ENCODE measurements around the gene SNTG2.
"Not testable (repeated sequence)": the region's sequence is repeated elsewhere in the genome, so short reads cannot be mapped to it uniquely, and the experiment has no call there.

Gene SNTG2

GRCh38 chr2:1209246-1209645 lies 258.6 kb downstream of the SNTG2 start:
- no peak for DNase-seq

- no peak for DNase-seq
These were observed 259.1 kb downstream of the SNTG2 start for GRCh38 chr2:1209761-1210160.

GRCh38 chr2:1210352-1210751 lies 259.7 kb downstream of the SNTG2 start:
- DNase-seq = no peak

- no peak for DNase-seq
These were observed 269.4 kb downstream of the SNTG2 start for GRCh38 chr2:1219901-1220573.

GRCh38 chr2:1222056-1222455 lies 271.4 kb downstream of the SNTG2 start:
- no peak for DNase-seq

- no peak for DNase-seq
These were observed 273.1 kb downstream of the SNTG2 start for GRCh38 chr2:1223791-1224190.

- DNase-seq = no peak
These were observed 274.3 kb downstream of the SNTG2 start for GRCh38 chr2:1224901-1225300.

GRCh38 chr2:1226766-1227165 lies 276.1 kb downstream of the SNTG2 start:
- DNase-seq = no peak

- no peak for DNase-seq
These were observed 276.7 kb downstream of the SNTG2 start for GRCh38 chr2:1227274-1227900.

- DNase-seq = not testable (repeated sequence)
These were observed 278.9 kb downstream of the SNTG2 start for GRCh38 chr2:1229596-1229995.

- no peak for DNase-seq
These were observed 279.7 kb downstream of the SNTG2 start for GRCh38 chr2:1230155-1230893.

GRCh38 chr2:1231466-1232063 lies 280.9 kb downstream of the SNTG2 start:
- DNase-seq = peak; percentile 70

GRCh38 chr2:1233281-1233680 lies 282.6 kb downstream of the SNTG2 start:
- no peak for DNase-seq

GRCh38 chr2:1234731-1235308 lies 284.2 kb downstream of the SNTG2 start:
- DNase-seq = no peak

GRCh38 chr2:1235806-1236205 lies 285.2 kb downstream of the SNTG2 start:
- no peak for DNase-seq

- DNase-seq = no peak
These were observed 286.0 kb downstream of the SNTG2 start for GRCh38 chr2:1236606-1237005.

- no peak for DNase-seq
These were observed 287.1 kb downstream of the SNTG2 start for GRCh38 chr2:1237783-1238182.

- no peak for DNase-seq
These were observed 288.0 kb downstream of the SNTG2 start for GRCh38 chr2:1238598-1239138.

- DNase-seq = no peak
These were observed 294.5 kb downstream of the SNTG2 start for GRCh38 chr2:1245193-1245592.

- DNase-seq = no peak
These were observed 295.6 kb downstream of the SNTG2 start for GRCh38 chr2:1246239-1246638.

GRCh38 chr2:1246991-1247390 lies 296.3 kb downstream of the SNTG2 start:
- no peak for DNase-seq

GRCh38 chr2:1248187-1248586 lies 297.5 kb downstream of the SNTG2 start:
- no peak for DNase-seq
